HepG2 (cell line): ENCODE data around the gene SLC5A8.

Experiments
- SRF ChIP-seq: IDR thresholded peaks from 2 replicates; pipeline ENCODE4 v1.6.1; 2011; ENCODE audit warnings: mild to moderate bottlenecking, low read depth, low read length, moderate library complexity
- ZEB1 ChIP-seq: IDR thresholded peaks from 2 replicates; pipeline ENCODE4 v1.6.1; 2012; ENCODE audit warnings: mild to moderate bottlenecking, low read depth, inconsistent platforms; ENCODE audit not compliant: insufficient replicate concordance

DNA sequence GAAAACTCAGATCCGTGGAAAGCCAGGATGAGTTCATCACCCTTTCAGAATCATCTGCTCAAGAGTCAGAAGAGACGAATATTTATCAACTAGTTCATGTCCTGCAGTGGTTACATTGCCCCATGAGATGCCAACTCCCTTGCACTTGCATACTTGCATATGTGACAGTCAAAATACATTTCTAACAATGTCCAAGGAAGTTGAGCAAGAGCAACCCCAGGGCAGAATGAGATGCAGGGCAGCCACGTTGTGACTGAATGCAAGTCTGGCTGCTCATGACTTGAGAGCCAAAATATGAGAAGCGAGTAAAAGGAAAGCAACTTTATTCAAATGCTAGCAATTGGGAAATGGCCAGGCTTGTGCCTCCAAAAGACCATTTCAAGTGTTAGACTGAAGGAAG, 46.2 kb upstream of the SLC5A8 start:
- TF ChIP-seq SRF (no peak), ZEB1 (no peak)
